Stimulated activated naive B cell treated with anti-CD40 and anti-IgM and Interleukin-4, amounts not matched to agents 10 μg/mL and 1 μg/mL and 100 μg/mL, for 72 hours (primary cell): ENCODE results near the gene C12orf75.
"Not testable (repeated sequence)": the region's sequence is repeated elsewhere in the genome, so short reads cannot be mapped to it uniquely, and the experiment has no call there.

Experiments used
- ATAC-seq, 2 donors: fragments of 150-1000 bp; cut with Tn5 transposase; replicated peaks; 2 replicates each; pipeline ENCODE4 v1.10.0; 2021; ENCODE audit warnings: moderate library complexity in 1 of 2
- DNase-seq: peaks from one replicate; pipeline ENCODE4 v3.0.0; 2021
- H3K27ac Mint-ChIP-seq: one replicate; pipeline ENCODE4 v1.8.0; 2022; ENCODE audit warnings: mild to moderate bottlenecking, mixed read lengths
- H3K27me3 Mint-ChIP-seq, 2 donors: one replicate each; pipeline ENCODE4 v1.8.0; 2022; ENCODE audit warnings: mixed read lengths in 2 of 2
- H3K36me3 Mint-ChIP-seq, 2 donors: one replicate each; pipeline ENCODE4 v1.8.0; 2022; ENCODE audit warnings: mixed read lengths in 2 of 2, mild to moderate bottlenecking in 1 of 2
- H3K4me1 Mint-ChIP-seq, 2 donors: one replicate each; pipeline ENCODE4 v1.8.0; 2022; ENCODE audit warnings: mixed read lengths in 2 of 2, mild to moderate bottlenecking in 1 of 2
- H3K4me3 Mint-ChIP-seq, 2 donors: one replicate each; pipeline ENCODE4 v1.8.0; 2022; ENCODE audit warnings: mild to moderate bottlenecking in 2 of 2, mixed read lengths in 2 of 2, moderate library complexity in 1 of 2
- H3K9me3 Mint-ChIP-seq, 2 donors: one replicate each; pipeline ENCODE4 v1.8.0; 2022; ENCODE audit warnings: mixed read lengths in 2 of 2, mild to moderate bottlenecking in 1 of 2

Gene C12orf75

GRCh38 chr12:105336411-105336810 is 5.9 kb downstream of the C12orf75 start:
- ATAC-seq (no peak), DNase-seq (no peak)
- Mint-ChIP-seq H3K27me3 (no peaks in the 10 kb centered on the region), H3K4me3 (no peak overlapping the region), H3K9me3 (peaks cover 6 to 8% of the 10 kb centered on the region in 2 donors), H3K27ac (no peak overlapping the region), H3K36me3 (peaks cover 11 to 14% of the 10 kb centered on the region in 2 donors), H3K4me1 (peaks cover 16 to 29% of the 10 kb centered on the region in 2 donors)

GRCh38 chr12:105337391-105337790 is 6.9 kb downstream of the C12orf75 start:
- ATAC-seq, result peak; percentile 88 to 91
- Mint-ChIP-seq H3K27me3 (no peaks in the 10 kb centered on the region), H3K27ac (peak overlapping the region; percentile 75), H3K4me1 (peaks cover 12 to 27% of the 10 kb centered on the region in 2 donors), H3K9me3 (peaks cover 12 to 13% of the 10 kb centered on the region in 2 donors), H3K4me3 (peak overlapping the region in 1 of 2 donors; percentile 36), H3K36me3 (peaks cover 17 to 21% of the 10 kb centered on the region in 2 donors)
- DNase-seq, result no peak

- Mint-ChIP-seq H3K4me3 (no peak overlapping the region), H3K36me3 (peaks cover 20 to 21% of the 10 kb centered on the region in 2 donors), H3K27ac (no peak overlapping the region), H3K27me3 (no peaks in the 10 kb centered on the region), H3K9me3 (peaks cover 12 to 13% of the 10 kb centered on the region in 2 donors), H3K4me1 (peaks cover 12 to 27% of the 10 kb centered on the region in 2 donors)
- ATAC-seq (no peak), DNase-seq (no peak)
Measured at GRCh38 chr12:105338966-105339365, 8.5 kb downstream of the C12orf75 start.

GRCh38 chr12:105341010-105341409 is 10.5 kb downstream of the C12orf75 start:
- DNase-seq (no peak), ATAC-seq (no peak)
- Mint-ChIP-seq H3K4me1 (peaks cover 8 to 21% of the 10 kb centered on the region in 2 donors), H3K27ac (no peak overlapping the region), H3K9me3 (peaks cover 12 to 13% of the 10 kb centered on the region in 2 donors), H3K36me3 (peaks cover 21 to 24% of the 10 kb centered on the region in 2 donors), H3K4me3 (no peak overlapping the region), H3K27me3 (no peaks in the 10 kb centered on the region)

GRCh38 chr12:105341620-105342019 is 11.1 kb downstream of the C12orf75 start:
- ATAC-seq, result peak in 1 of 2 donors; percentile 14
- Mint-ChIP-seq H3K9me3 (peaks cover 11 to 12% of the 10 kb centered on the region in 2 donors), H3K36me3 (peaks cover 18 to 19% of the 10 kb centered on the region in 2 donors), H3K4me1 (peaks cover 5 to 15% of the 10 kb centered on the region in 2 donors)
- DNase-seq, H3K4me3 Mint-ChIP-seq, H3K27me3 Mint-ChIP-seq, H3K27ac Mint-ChIP-seq: not testable (repeated sequence)

GRCh38 chr12:105342464-105342863 is 12.0 kb downstream of the C12orf75 start:
- Mint-ChIP-seq H3K9me3 (peaks cover 11 to 12% of the 10 kb centered on the region in 2 donors), H3K4me1 (peaks cover under 1 to 8% of the 10 kb centered on the region in 2 donors), H3K27ac (no peak overlapping the region), H3K36me3 (peaks cover 15 to 19% of the 10 kb centered on the region in 2 donors), H3K27me3 (no peaks in the 10 kb centered on the region), H3K4me3 (no peak overlapping the region)
- ATAC-seq, result no peak
- no peak for DNase-seq

GRCh38 chr12:105343836-105344235 is 13.3 kb downstream of the C12orf75 start:
- no peak for ATAC-seq
- H3K36me3 Mint-ChIP-seq, result peaks cover 15 to 19% of the 10 kb centered on the region in 2 donors
- no peak overlapping the region for H3K4me3 Mint-ChIP-seq
- no peak for DNase-seq
- H3K9me3 Mint-ChIP-seq, result peaks cover 11 to 12% of the 10 kb centered on the region in 2 donors
- no peak overlapping the region for H3K27ac Mint-ChIP-seq
- H3K4me1 Mint-ChIP-seq, result peaks cover 3 to 10% of the 10 kb centered on the region in 2 donors
- H3K27me3 Mint-ChIP-seq, result no peaks in the 10 kb centered on the region

- DNase-seq, result no peak
- Mint-ChIP-seq H3K36me3 (peaks cover 12% of the 10 kb centered on the region in 2 donors), H3K27me3 (no peaks in the 10 kb centered on the region), H3K4me1 (peaks cover 16 to 31% of the 10 kb centered on the region in 2 donors), H3K4me3 (no peak overlapping the region), H3K27ac (no peak overlapping the region), H3K9me3 (peaks cover 4% of the 10 kb centered on the region in 2 donors)
- no peak for ATAC-seq
Measured at GRCh38 chr12:105347499-105347898, 17.0 kb downstream of the C12orf75 start.

- Mint-ChIP-seq H3K4me1 (peaks cover 16 to 37% of the 10 kb centered on the region in 2 donors), H3K27ac (no peak overlapping the region), H3K4me3 (no peak overlapping the region), H3K9me3 (peaks cover 4 to 5% of the 10 kb centered on the region in 2 donors), H3K27me3 (no peaks in the 10 kb centered on the region), H3K36me3 (peaks cover 10 to 13% of the 10 kb centered on the region in 2 donors)
- ATAC-seq (no peak), DNase-seq (no peak)
Measured at GRCh38 chr12:105348142-105348541, 17.7 kb downstream of the C12orf75 start.

GRCh38 chr12:105348561-105348960 is 18.1 kb downstream of the C12orf75 start:
- Mint-ChIP-seq H3K9me3 (peaks cover 4 to 7% of the 10 kb centered on the region in 2 donors), H3K4me1 (peaks cover 16 to 40% of the 10 kb centered on the region in 2 donors), H3K4me3 (no peak overlapping the region), H3K36me3 (peaks cover 13 to 16% of the 10 kb centered on the region in 2 donors), H3K27me3 (no peaks in the 10 kb centered on the region), H3K27ac (no peak overlapping the region)
- no peak for ATAC-seq
- DNase-seq, result no peak

- Mint-ChIP-seq H3K27me3 (no peaks in the 10 kb centered on the region), H3K27ac (no peak overlapping the region), H3K4me3 (no peak overlapping the region), H3K9me3 (peaks cover 4 to 7% of the 10 kb centered on the region in 2 donors), H3K36me3 (peaks cover 11 to 16% of the 10 kb centered on the region in 2 donors), H3K4me1 (peaks cover 16 to 40% of the 10 kb centered on the region in 2 donors)
- DNase-seq (no peak), ATAC-seq (no peak)
Measured at GRCh38 chr12:105349138-105349537, 18.6 kb downstream of the C12orf75 start.

GRCh38 chr12:105351523-105351922 is 21.0 kb downstream of the C12orf75 start:
- DNase-seq, result no peak
- peaks cover 8 to 10% of the 10 kb centered on the region in 2 donors for H3K9me3 Mint-ChIP-seq
- peaks cover 25 to 56% of the 10 kb centered on the region in 2 donors for H3K4me1 Mint-ChIP-seq
- peaks cover 15 to 21% of the 10 kb centered on the region in 2 donors for H3K36me3 Mint-ChIP-seq
- peaks cover 5 to 6% of the 10 kb centered on the region in 2 donors for H3K27me3 Mint-ChIP-seq
- peak overlapping the region; percentile 40 for H3K27ac Mint-ChIP-seq
- H3K4me3 Mint-ChIP-seq, result peak overlapping the region; percentile 48 to 69
- ATAC-seq, result peak; percentile 74

GRCh38 chr12:105352052-105352451 is 21.6 kb downstream of the C12orf75 start:
- Mint-ChIP-seq H3K36me3 (peaks cover 15 to 21% of the 10 kb centered on the region in 2 donors), H3K4me3 (peak overlapping the region; percentile 48 to 69), H3K4me1 (peaks cover 27 to 59% of the 10 kb centered on the region in 2 donors), H3K27me3 (peaks cover 5 to 6% of the 10 kb centered on the region in 2 donors), H3K27ac (peak overlapping the region; percentile 40), H3K9me3 (peaks cover 8 to 10% of the 10 kb centered on the region in 2 donors)
- peak; percentile 97 to 98 for ATAC-seq
- peak; percentile 63 for DNase-seq

GRCh38 chr12:105352940-105353635 is 22.6 kb downstream of the C12orf75 start:
- peaks cover 15 to 21% of the 10 kb centered on the region in 2 donors for H3K36me3 Mint-ChIP-seq
- no peak for ATAC-seq
- H3K27me3 Mint-ChIP-seq, result peaks cover 5 to 6% of the 10 kb centered on the region in 2 donors
- no peak overlapping the region for H3K27ac Mint-ChIP-seq
- DNase-seq, result no peak
- H3K4me1 Mint-ChIP-seq, result peaks cover 33 to 70% of the 10 kb centered on the region in 2 donors
- H3K4me3 Mint-ChIP-seq, result no peak overlapping the region
- peaks cover 8 to 10% of the 10 kb centered on the region in 2 donors for H3K9me3 Mint-ChIP-seq

- DNase-seq (no peak), ATAC-seq (no peak)
- Mint-ChIP-seq H3K36me3 (peaks cover 13 to 14% of the 10 kb centered on the region in 2 donors), H3K4me3 (no peak overlapping the region), H3K27me3 (peaks cover 5 to 6% of the 10 kb centered on the region in 2 donors), H3K9me3 (peaks cover 8 to 10% of the 10 kb centered on the region in 2 donors), H3K27ac (no peak overlapping the region), H3K4me1 (peaks cover 37 to 72% of the 10 kb centered on the region in 2 donors)
Measured at GRCh38 chr12:105355752-105356151, 25.3 kb downstream of the C12orf75 start.
